ENCODE results near the gene PRKCSH. TPM values are rescaled to one million over a fixed set of nuclear protein-coding genes. Genes with fewer than 3 reads are reported as not detected.

The PRKCSH gene
- total RNA-seq, 4 donors from 2014 or later, result 142 to 198 (median 178) TPM

GRCh38 chr19:11416346-11417052 lies 18.9 kb upstream of the PRKCSH start:
- Histone ChIP-seq H3K4me1 (peaks cover 6 to 27% of the 10 kb centered on the region in 2 donors), H3K4me3 (replicated peaks in 1 of 3) (no peak overlapping the region), H3K27ac (no peak overlapping the region), H3K27me3 (no peaks in the 10 kb centered on the region), H3K9me3 (no peaks in the 10 kb centered on the region), H3K36me3 (no peaks in the 10 kb centered on the region)
- 96 to 98% methylated on average over 14 to 17 of the region's 17 CpGs for WGBS, 2 donors
- no peak for DNase-seq
- TF ChIP-seq POLR2A (IDR thresholded peaks at IDR 0.05), result no peak
- no peak for TF ChIP-seq CTCF (IDR thresholded peaks at IDR 0.05)
- intact Hi-C loops (cut with DNase I), result no loop called here

- no peak for DNase-seq
- Histone ChIP-seq H3K4me3 (replicated peaks in 1 of 3) (peak overlapping the region; percentile 46 to 93 (median 91)), H3K36me3 (no peaks in the 10 kb centered on the region), H3K9me3 (no peaks in the 10 kb centered on the region), H3K27me3 (no peaks in the 10 kb centered on the region), H3K4me1 (peaks cover 6 to 43% of the 10 kb centered on the region in 2 donors), H3K27ac (peak overlapping the region; percentile 45 to 91 (median 89))
- intact Hi-C loops (cut with DNase I), result no loop called here
- 8 to 9% methylated on average over 16 of the region's 16 CpGs for WGBS, 2 donors
- TF ChIP-seq CTCF (IDR thresholded peaks at IDR 0.05) (no peak), POLR2A (IDR thresholded peaks at IDR 0.05) (no peak)
These were observed 17.3 kb upstream of the PRKCSH start for GRCh38 chr19:11418094-11418548.

GRCh38 chr19:11418549-11419506 lies 16.6 kb upstream of the PRKCSH start, which contains the start of gene RGL3:
RGL3 (minus strand) TSS chr19:11419314; CDS start chr19:11419278, 36 bp downstream.
- 2 to 3% methylated on average over 21 to 28 of the region's 72 CpGs for WGBS, 2 donors

More at GRCh38 chr19:11418549-11419506, 16.6 kb upstream of the PRKCSH start, which contains the start of gene RGL3:
- intact Hi-C loops (cut with DNase I), result no loop called here
- TF ChIP-seq CTCF (IDR thresholded peaks at IDR 0.05), result no peak
- peak in 1 of 2 donors; percentile 63 for TF ChIP-seq POLR2A (IDR thresholded peaks at IDR 0.05)
- H3K36me3 ChIP-seq, result no peaks in the 10 kb centered on the region
- H3K4me3 ChIP-seq (replicated peaks in 1 of 3), result peak within 1 kb of the TSS; percentile 46 to 93 (median 91)
- H3K27me3 ChIP-seq, result no peaks in the 10 kb centered on the region
- no peaks in the 10 kb centered on the region for H3K9me3 ChIP-seq
- DNase-seq, result peak; percentile 82 to 88
- H3K27ac ChIP-seq, result peak within 1 kb of the TSS; percentile 45 to 91 (median 89)
- peaks cover 6 to 50% of the 10 kb centered on the region in 2 donors for H3K4me1 ChIP-seq
